KMS-11 (cell line): ENCODE results near the gene GINS2.

Experiments
- H2AFZ ChIP-seq: fragments of 200-600 bp; sonication (generic); 2 replicates; pipeline ENCODE4 v1.6.1; 2016; ENCODE audit warnings: antibody characterized with exemption, mixed run types, low read depth
- H3K27ac ChIP-seq: fragments of 200-600 bp; sonication (generic); 2 replicates; pipeline ENCODE4 v1.6.1; 2016; ENCODE audit warnings: mild to moderate bottlenecking, mixed run types
- H3K27me3 ChIP-seq: fragments of 200-600 bp; sonication (generic); 2 replicates; pipeline ENCODE4 v1.6.1; 2017; ENCODE audit warnings: mild to moderate bottlenecking, low read depth, mixed run types, moderate library complexity; ENCODE audit not compliant: insufficient read depth
- H3K36me3 ChIP-seq: fragments of 200-600 bp; sonication (generic); 2 replicates; pipeline ENCODE4 v1.6.1; 2017; ENCODE audit warnings: mild to moderate bottlenecking, mixed run types; ENCODE audit not compliant: insufficient read depth
- H3K4me1 ChIP-seq: fragments of 200-600 bp; sonication (generic); 2 replicates; pipeline ENCODE4 v1.6.1; 2016; ENCODE audit warnings: mild to moderate bottlenecking, low read depth, mixed run types; ENCODE audit not compliant: poor library complexity, severe bottlenecking
- H3K4me2 ChIP-seq: fragments of 200-600 bp; sonication (generic); 2 replicates; pipeline ENCODE4 v1.7.0; 2016; ENCODE audit warnings: mild to moderate bottlenecking, mixed run types
- H3K4me3 ChIP-seq: fragments of 200-600 bp; sonication (generic); IDR thresholded peaks from 2 replicates; pipeline ENCODE4 v1.6.1; 2017; ENCODE audit warnings: low read depth, low read length, mixed read lengths; ENCODE audit not compliant: insufficient read depth
- H3K79me2 ChIP-seq: fragments of 200-600 bp; sonication (generic); 2 replicates; pipeline ENCODE4 v1.6.1; 2016; ENCODE audit warnings: low read depth, mixed run types; ENCODE audit not compliant: insufficient read depth
- H3K9ac ChIP-seq: fragments of 200-600 bp; sonication (generic); 2 replicates; pipeline ENCODE4 v1.6.1; 2016; ENCODE audit warnings: mild to moderate bottlenecking, mixed run types
- H4K20me1 ChIP-seq: fragments of 200-600 bp; sonication (generic); 2 replicates; pipeline ENCODE4 v1.6.1; 2016; ENCODE audit warnings: mild to moderate bottlenecking, mixed run types; ENCODE audit not compliant: insufficient read depth
- CTCF ChIP-seq: fragments of 200-600 bp; sonication (generic); conservative IDR thresholded peaks from 2 replicates; pipeline ENCODE4 v1.6.1; 2017; ENCODE audit warnings: low read depth, mild to moderate bottlenecking, antibody characterized with exemption, low read length, moderate library complexity, mixed read lengths

GINS2 gene

DNA sequence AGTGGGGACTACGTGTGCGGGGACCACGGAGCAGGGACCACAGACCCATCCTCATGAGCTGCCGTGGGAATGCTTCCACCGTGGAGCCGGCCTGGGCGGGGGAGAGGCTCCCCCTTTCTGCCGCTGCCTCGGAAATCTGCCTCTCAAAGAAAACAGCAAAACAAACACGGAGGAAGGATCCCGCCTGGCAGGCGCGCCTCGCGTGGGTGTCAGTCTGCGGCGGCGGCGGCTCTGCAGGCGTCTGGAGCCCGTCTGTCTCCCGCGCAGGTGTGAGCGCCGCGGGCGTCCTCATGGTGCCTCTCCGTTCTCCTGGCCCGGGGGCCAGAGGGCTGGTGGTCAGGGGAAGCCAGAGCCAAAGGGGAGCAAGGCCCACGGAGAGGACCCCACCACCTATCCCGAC lies 48.2 kb downstream of the GINS2 start:
- TF ChIP-seq CTCF: no peak
- H3K4me1 ChIP-seq: no peaks in the 10 kb centered on the region
- no peak overlapping the region for H3K4me2 ChIP-seq
- no peak overlapping the region for H3K9ac ChIP-seq
- H3K36me3 ChIP-seq: no peaks in the 10 kb centered on the region
- H3K27me3 ChIP-seq: no peaks in the 10 kb centered on the region
- no peak overlapping the region for H3K27ac ChIP-seq
- H3K79me2 ChIP-seq: 0 out of 2 replicates have a peak, but pooled peaks cover 7% of the 10 kb centered on the region
- no peak overlapping the region for H2AFZ ChIP-seq
- no peaks in the 10 kb centered on the region for H4K20me1 ChIP-seq
- H3K4me3 ChIP-seq: no peak overlapping the region

GRCh38 chr16:85640254-85640558 lies 48.5 kb downstream of the GINS2 start:
- H3K36me3 ChIP-seq: no peaks in the 10 kb centered on the region
- H4K20me1 ChIP-seq: no peaks in the 10 kb centered on the region
- no peak overlapping the region for H3K9ac ChIP-seq

GRCh38 chr16:85639529-85640253 lies 49.1 kb downstream of the GINS2 start:
- TF ChIP-seq CTCF: no peak
- Histone ChIP-seq H3K9ac (no peak overlapping the region), H4K20me1 (no peaks in the 10 kb centered on the region), H3K4me3 (no peak overlapping the region), H3K4me1 (no peaks in the 10 kb centered on the region), H2AFZ (no peak overlapping the region), H3K27ac (no peak overlapping the region), H3K4me2 (no peak overlapping the region), H3K36me3 (no peaks in the 10 kb centered on the region), H3K27me3 (no peaks in the 10 kb centered on the region), H3K79me2 (0 out of 2 replicates have a peak, but pooled peaks cover 7% of the 10 kb centered on the region)

More at GRCh38 chr16:85640254-85640558, 48.5 kb downstream of the GINS2 start:
- H3K79me2 ChIP-seq: 0 out of 2 replicates have a peak, but pooled peaks cover 7% of the 10 kb centered on the region
- no peak overlapping the region for H3K4me3 ChIP-seq
- H3K27ac ChIP-seq: no peak overlapping the region
- no peak overlapping the region for H2AFZ ChIP-seq
- TF ChIP-seq CTCF: no peak
- no peaks in the 10 kb centered on the region for H3K4me1 ChIP-seq
- H3K4me2 ChIP-seq: no peak overlapping the region
- no peaks in the 10 kb centered on the region for H3K27me3 ChIP-seq

DNA sequence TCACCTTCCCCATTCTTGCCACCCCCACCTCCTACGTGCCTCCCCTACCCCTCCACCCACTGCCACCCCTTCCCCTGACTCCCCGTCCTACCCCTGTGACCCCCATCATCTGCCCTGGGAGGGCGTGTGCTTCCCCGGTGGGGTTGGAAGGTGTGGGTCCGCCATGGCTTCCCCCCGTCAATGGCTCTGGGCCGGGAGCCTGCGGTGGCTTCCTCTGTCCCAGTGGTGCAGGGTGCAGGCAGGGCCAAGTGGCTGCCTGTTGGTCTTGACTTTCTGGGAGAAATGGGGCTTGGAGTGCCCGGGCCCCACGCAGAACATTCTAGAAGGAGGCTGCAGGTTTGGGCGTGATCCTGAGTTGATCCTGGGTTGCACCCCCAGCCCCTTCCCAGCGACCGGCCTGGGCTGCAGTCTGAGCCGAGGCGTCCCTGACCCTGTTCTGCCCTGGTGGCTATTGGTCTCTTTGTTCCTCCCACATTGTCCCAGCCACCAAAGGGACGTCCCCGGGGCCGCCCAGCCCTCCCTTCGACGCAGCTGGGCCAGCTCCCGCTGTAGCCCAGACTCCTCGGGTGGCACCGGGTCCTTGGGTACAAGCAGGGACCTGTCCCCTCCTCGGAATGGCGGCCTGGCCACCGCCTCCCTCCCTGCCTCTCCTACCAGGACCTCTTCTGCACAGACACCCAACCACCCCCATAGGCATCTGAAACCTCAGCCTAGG lies 49.9 kb downstream of the GINS2 start:
- no peak overlapping the region for H3K4me3 ChIP-seq
- H3K4me2 ChIP-seq: no peak overlapping the region
- H3K9ac ChIP-seq: no peak overlapping the region
- H3K79me2 ChIP-seq: 0 out of 2 replicates have a peak, but pooled peaks cover 7% of the 10 kb centered on the region
- no peak overlapping the region for H3K27ac ChIP-seq
- no peaks in the 10 kb centered on the region for H4K20me1 ChIP-seq
- H3K27me3 ChIP-seq: no peaks in the 10 kb centered on the region
- no peak overlapping the region for H2AFZ ChIP-seq
- no peaks in the 10 kb centered on the region for H3K4me1 ChIP-seq
- no peak for TF ChIP-seq CTCF
- no peaks in the 10 kb centered on the region for H3K36me3 ChIP-seq
